ENCODE results near the gene ADRM1.

Gene ADRM1

GRCh38 chr20:62262064-62262463, 40.7 kb upstream of the ADRM1 start:
- TF ChIP-seq CTCF (conservative IDR thresholded peaks at IDR 0.05; ENCODE audit: low read depth, low read length) = no peak

GRCh38 chr20:62263396-62263795, 39.4 kb upstream of the ADRM1 start:
- DNase-seq (ENCODE audit: low read depth) = no peak
- TF ChIP-seq CTCF (conservative IDR thresholded peaks at IDR 0.05; ENCODE audit: low read depth, low read length) = no peak
- no peak overlapping the region for H3K4me3 ChIP-seq (ENCODE audit: low read depth, low read length)

More at GRCh38 chr20:62262064-62262463, 40.7 kb upstream of the ADRM1 start:
- DNase-seq (ENCODE audit: low read depth) = no peak
- H3K4me3 ChIP-seq (ENCODE audit: low read depth, low read length) = no peak overlapping the region

GRCh38 chr20:62265365-62265764, 37.4 kb upstream of the ADRM1 start:
- no peak for DNase-seq (ENCODE audit: low read depth)
- TF ChIP-seq CTCF (conservative IDR thresholded peaks at IDR 0.05; ENCODE audit: low read depth, low read length) = no peak
- no peak overlapping the region for H3K4me3 ChIP-seq (ENCODE audit: low read depth, low read length)

GRCh38 chr20:62266340-62266739, 36.5 kb upstream of the ADRM1 start:
- TF ChIP-seq CTCF (conservative IDR thresholded peaks at IDR 0.05; ENCODE audit: low read depth, low read length) = no peak
- H3K4me3 ChIP-seq (ENCODE audit: low read depth, low read length) = no peak overlapping the region
- peak; percentile 4 for DNase-seq (ENCODE audit: low read depth)

GRCh38 chr20:62266851-62267250, 35.9 kb upstream of the ADRM1 start:
- no peak for DNase-seq (ENCODE audit: low read depth)
- no peak overlapping the region for H3K4me3 ChIP-seq (ENCODE audit: low read depth, low read length)
- no peak for TF ChIP-seq CTCF (conservative IDR thresholded peaks at IDR 0.05; ENCODE audit: low read depth, low read length)

- no peak for TF ChIP-seq CTCF (conservative IDR thresholded peaks at IDR 0.05; ENCODE audit: low read depth, low read length)
- H3K4me3 ChIP-seq (ENCODE audit: low read depth, low read length) = no peak overlapping the region
- DNase-seq (ENCODE audit: low read depth) = no peak
Observed at GRCh38 chr20:62267543-62267942, 35.3 kb upstream of the ADRM1 start.

- DNase-seq (ENCODE audit: low read depth) = no peak
- H3K4me3 ChIP-seq (ENCODE audit: low read depth, low read length) = no peak overlapping the region
- TF ChIP-seq CTCF (conservative IDR thresholded peaks at IDR 0.05; ENCODE audit: low read depth, low read length) = no peak
Observed at GRCh38 chr20:62268228-62268900, 34.4 kb upstream of the ADRM1 start.
